Measurements from ENCODE around the gene EFNB3. TPM values are rescaled to one million over a fixed set of nuclear protein-coding genes. Genes with fewer than 3 reads are reported as not detected.

EFNB3 gene
- total RNA-seq, 3 donors from 2014 or later (not counting 1 experiment from before 2014, with no cell fraction given) = not detected

- H3K4me3 ChIP-seq (ENCODE audit: low read length) = no peak overlapping the region
- H3K27ac ChIP-seq (ENCODE audit: low read length) = no peak overlapping the region
- H3K36me3 Mint-ChIP-seq = no peaks in the 10 kb centered on the region
- no peak overlapping the region for H3K4me3 Mint-ChIP-seq
- WGBS (ENCODE audit: insufficient coverage) = 85% methylated on average over 7 of the region's 7 CpGs
- H3K9me3 ChIP-seq (ENCODE audit: control insufficient read depth, insufficient read depth, low read length) = no peaks in the 10 kb centered on the region
- H3K9me3 Mint-ChIP-seq = no peaks in the 10 kb centered on the region
- no peak overlapping the region for H3K27ac Mint-ChIP-seq
- peaks cover 22% of the 10 kb centered on the region for H3K27me3 ChIP-seq (ENCODE audit: control insufficient read depth, insufficient read depth, low read length)
- intact Hi-C loops (cut with micrococcal nuclease) = no loop called here
- peaks cover 15 to 24% of the 10 kb centered on the region in 2 donors for H3K4me1 Mint-ChIP-seq
- ATAC-seq (no peak), DNase-seq (no peak)
- H3K4me1 ChIP-seq (ENCODE audit: control insufficient read depth, insufficient read depth, low read length) = peaks cover 6% of the 10 kb centered on the region
- no peak for TF ChIP-seq CTCF (IDR thresholded peaks at IDR 0.05)
- H3K27me3 Mint-ChIP-seq (ENCODE audit: low read depth in 2 of 2) = peaks cover 47 to 53% of the 10 kb centered on the region in 2 donors
- no peaks in the 10 kb centered on the region for H3K36me3 ChIP-seq (ENCODE audit: control insufficient read depth, insufficient read depth, low read length)
These were observed 5.3 kb downstream of the EFNB3 start for GRCh38 chr17:7710301-7710700.

DNA sequence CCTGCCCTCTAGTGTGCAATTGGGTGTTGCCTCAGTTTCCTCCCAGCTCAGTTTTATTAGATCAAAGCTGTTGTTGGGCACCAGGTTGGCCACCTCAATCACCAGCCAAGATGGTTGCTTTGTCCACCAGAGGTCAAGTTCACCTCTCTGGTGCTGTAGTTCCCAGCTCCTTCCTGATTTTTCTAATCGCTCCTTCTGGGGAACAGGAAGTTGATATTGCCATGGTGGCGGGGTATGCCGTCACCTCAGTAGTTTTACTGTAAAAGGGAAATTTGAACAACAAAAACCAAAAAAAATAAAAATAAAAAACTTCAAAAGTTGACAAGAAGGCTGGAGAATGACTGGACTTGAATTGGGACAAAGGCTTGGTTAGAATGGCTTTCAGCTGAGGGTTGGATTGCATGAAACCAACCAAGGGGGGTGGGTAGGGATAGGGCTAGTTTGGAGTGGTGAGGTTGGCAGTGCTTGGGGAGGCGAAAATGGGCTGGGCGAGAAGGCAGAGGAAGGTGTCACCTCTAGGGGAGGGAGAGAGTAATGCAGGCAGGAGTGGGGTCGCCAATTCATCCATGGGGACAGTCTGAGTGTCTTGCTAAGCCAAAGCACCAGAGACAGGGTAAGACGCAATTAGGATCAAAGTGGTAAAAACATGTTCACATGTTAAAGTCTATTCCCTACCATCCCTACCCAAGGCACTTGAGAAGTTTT, 6.2 kb downstream of the EFNB3 start:
- H3K9me3 Mint-ChIP-seq = no peaks in the 10 kb centered on the region
- H3K4me1 Mint-ChIP-seq = peaks cover 15 to 19% of the 10 kb centered on the region in 2 donors
- H3K36me3 Mint-ChIP-seq = no peaks in the 10 kb centered on the region
- intact Hi-C loops (cut with micrococcal nuclease) = no loop called here
- no peak overlapping the region for H3K4me3 Mint-ChIP-seq
- Histone ChIP-seq H3K27me3 (ENCODE audit: control insufficient read depth, insufficient read depth, low read length) (peaks cover 22% of the 10 kb centered on the region), H3K27ac (ENCODE audit: low read length) (no peak overlapping the region), H3K9me3 (ENCODE audit: control insufficient read depth, insufficient read depth, low read length) (no peaks in the 10 kb centered on the region), H3K4me3 (ENCODE audit: low read length) (no peak overlapping the region), H3K36me3 (ENCODE audit: control insufficient read depth, insufficient read depth, low read length) (no peaks in the 10 kb centered on the region), H3K4me1 (ENCODE audit: control insufficient read depth, insufficient read depth, low read length) (peaks cover 6% of the 10 kb centered on the region)
- WGBS (ENCODE audit: insufficient coverage) = 89% methylated on average over 5 of the region's 7 CpGs
- peak in 1 of 3 donors; percentile 44 for ATAC-seq
- H3K27ac Mint-ChIP-seq = no peak overlapping the region
- TF ChIP-seq CTCF (IDR thresholded peaks at IDR 0.05) = no peak
- DNase-seq = peak in 1 of 2 donors; percentile 12
- H3K27me3 Mint-ChIP-seq (ENCODE audit: low read depth in 2 of 2) = peaks cover 49 to 55% of the 10 kb centered on the region in 2 donors

DNA sequence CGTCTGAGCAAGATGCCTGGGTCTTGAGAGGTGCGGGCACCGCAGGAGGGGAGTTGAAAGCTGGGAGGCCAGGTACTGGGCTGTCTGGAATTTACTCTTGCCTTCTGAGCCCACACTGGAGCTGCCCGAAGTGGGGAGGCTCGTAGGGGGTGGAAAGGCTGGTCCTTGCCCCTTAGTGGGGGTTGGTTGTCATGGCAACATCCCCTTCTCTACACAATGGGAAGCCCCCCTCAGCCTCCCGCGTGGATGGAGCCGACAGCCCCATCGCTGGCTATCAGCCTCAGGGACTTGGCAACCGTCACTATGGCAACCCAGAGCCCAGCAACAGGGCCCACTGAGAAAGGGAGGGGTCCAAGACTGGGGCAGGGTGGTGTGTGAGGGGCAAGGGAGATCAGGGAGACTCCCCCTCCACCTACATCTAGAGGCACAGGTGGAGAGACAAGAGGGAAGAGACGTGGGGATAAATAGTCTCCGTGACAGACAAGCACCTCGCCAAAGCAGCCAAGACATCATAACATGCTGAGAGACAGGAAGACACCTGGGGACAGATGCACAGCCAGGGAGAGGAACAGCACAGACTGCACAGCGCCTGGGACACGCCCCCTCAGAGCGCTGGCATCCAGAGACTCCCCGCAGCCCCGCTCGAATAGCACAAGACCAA, 7.2 kb downstream of the EFNB3 start:
- TF ChIP-seq CTCF (IDR thresholded peaks at IDR 0.05) = no peak
- peak in 1 of 2 donors; percentile 34 for DNase-seq
- H3K27me3 Mint-ChIP-seq (ENCODE audit: low read depth in 2 of 2) = peaks cover 49 to 51% of the 10 kb centered on the region in 2 donors
- Histone ChIP-seq H3K9me3 (ENCODE audit: control insufficient read depth, insufficient read depth, low read length) (no peaks in the 10 kb centered on the region), H3K27me3 (ENCODE audit: control insufficient read depth, insufficient read depth, low read length) (peaks cover 26% of the 10 kb centered on the region), H3K27ac (ENCODE audit: low read length) (no peak overlapping the region), H3K4me1 (ENCODE audit: control insufficient read depth, insufficient read depth, low read length) (peaks cover 13% of the 10 kb centered on the region), H3K36me3 (ENCODE audit: control insufficient read depth, insufficient read depth, low read length) (no peaks in the 10 kb centered on the region), H3K4me3 (ENCODE audit: low read length) (no peak overlapping the region)
- no peak overlapping the region for H3K27ac Mint-ChIP-seq
- ATAC-seq = no peak
- H3K4me1 Mint-ChIP-seq = peaks cover 15 to 26% of the 10 kb centered on the region in 2 donors
- intact Hi-C loops (cut with micrococcal nuclease) = no loop called here
- 47% methylated on average over 13 of the region's 19 CpGs for WGBS (ENCODE audit: insufficient coverage)
- no peaks in the 10 kb centered on the region for H3K36me3 Mint-ChIP-seq
- H3K4me3 Mint-ChIP-seq = no peak overlapping the region
- H3K9me3 Mint-ChIP-seq = no peaks in the 10 kb centered on the region

Data from natural killer cell (primary cell).